ENCODE data around the gene RGS16. TPM values are rescaled to one million over a fixed set of nuclear protein-coding genes. Genes with fewer than 3 reads are reported as not detected.
A peak's percentile ranks its signal among the peaks of the same experiment; 100 is the strongest.

Gene RGS16
- total and polyA plus RNA-seq, 2 donors from 2014 or later, result 4.2 to 7.7 TPM

DNA sequence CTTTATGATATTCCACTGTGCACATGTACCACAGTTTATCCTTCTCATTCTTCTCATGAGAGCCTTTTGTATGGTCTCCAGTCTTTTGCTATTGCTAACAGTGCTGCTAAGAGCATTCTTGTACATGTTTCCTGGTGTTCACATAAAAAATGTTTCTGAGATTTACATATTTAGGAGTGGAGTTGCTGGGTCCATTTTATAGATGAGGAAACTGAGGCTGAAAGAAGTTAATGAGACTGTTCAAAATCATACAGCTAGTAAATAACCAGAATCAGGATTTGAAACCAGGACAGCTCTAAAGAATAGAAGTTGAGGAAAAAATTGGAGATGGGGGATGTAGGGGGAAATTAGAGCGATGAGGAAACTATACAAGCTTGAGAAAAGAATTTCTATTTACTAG is 27.8 kb upstream of the RGS16 start:
- intact Hi-C loops (cut with DNase I), result no loop called here
- no peak overlapping the region for H3K27ac ChIP-seq (ENCODE audit: low read depth in 2 of 2, low read length in 2 of 2)

DNA sequence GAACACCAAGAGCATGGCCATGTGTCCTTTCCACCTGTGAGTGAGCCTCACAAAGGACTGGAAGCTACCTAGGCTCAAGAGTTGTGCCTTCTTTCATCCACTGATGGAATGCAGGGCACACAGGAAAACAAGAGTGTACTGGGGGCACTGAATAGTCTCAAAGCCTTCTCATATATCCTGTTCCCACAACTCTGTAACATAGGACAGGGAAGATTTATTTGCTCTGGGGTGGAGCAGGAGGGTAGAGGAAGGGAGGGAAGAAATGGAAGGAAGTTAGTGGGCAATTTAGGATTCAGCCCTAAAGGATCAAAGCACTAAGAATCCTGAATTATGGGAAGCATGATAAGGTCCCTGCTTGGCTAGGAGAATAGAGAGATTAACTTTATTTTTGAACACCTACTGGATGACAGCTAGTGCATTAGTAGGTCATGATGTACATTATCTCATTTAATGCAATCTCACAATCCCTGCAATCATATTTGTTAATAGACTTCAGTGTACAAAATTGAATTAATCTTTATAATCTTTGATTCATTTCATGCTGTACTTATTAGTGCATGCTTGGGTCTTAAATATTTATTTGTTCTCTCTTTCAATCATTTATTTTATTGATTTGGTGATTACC is 27.0 kb upstream of the RGS16 start:
- Histone ChIP-seq H3K27ac (ENCODE audit: low read depth in 2 of 2, low read length in 2 of 2) (no peak overlapping the region), H3K9me3 (ENCODE audit: control insufficient read depth in 2 of 3, insufficient read depth in 1 of 3, low read length in 3 of 3) (no peaks in the 10 kb centered on the region), H3K36me3 (ENCODE audit: control insufficient read depth in 2 of 3, insufficient read depth in 3 of 3, low read length in 3 of 3) (no peaks in the 10 kb centered on the region), H3K4me3 (ENCODE audit: low read length in 3 of 3) (no peak overlapping the region), H3K27me3 (ENCODE audit: control insufficient read depth, insufficient read depth, low read length) (no peaks in the 10 kb centered on the region), H3K4me1 (ENCODE audit: control insufficient read depth in 2 of 3, insufficient read depth in 2 of 3, low read depth in 1 of 3, low read length in 3 of 3) (peaks cover 0 to 7% (median 0%) of the 10 kb centered on the region in 3 donors), H3K9ac (ENCODE audit: low read length in 3 of 3) (no peak overlapping the region)
- FAIRE-seq, result no peak
- intact Hi-C loops (cut with DNase I), result no loop called here
- peak in 2 of 5 donors; percentile 77 to 78 for DNase-seq
- TF ChIP-seq, protein P1, sequence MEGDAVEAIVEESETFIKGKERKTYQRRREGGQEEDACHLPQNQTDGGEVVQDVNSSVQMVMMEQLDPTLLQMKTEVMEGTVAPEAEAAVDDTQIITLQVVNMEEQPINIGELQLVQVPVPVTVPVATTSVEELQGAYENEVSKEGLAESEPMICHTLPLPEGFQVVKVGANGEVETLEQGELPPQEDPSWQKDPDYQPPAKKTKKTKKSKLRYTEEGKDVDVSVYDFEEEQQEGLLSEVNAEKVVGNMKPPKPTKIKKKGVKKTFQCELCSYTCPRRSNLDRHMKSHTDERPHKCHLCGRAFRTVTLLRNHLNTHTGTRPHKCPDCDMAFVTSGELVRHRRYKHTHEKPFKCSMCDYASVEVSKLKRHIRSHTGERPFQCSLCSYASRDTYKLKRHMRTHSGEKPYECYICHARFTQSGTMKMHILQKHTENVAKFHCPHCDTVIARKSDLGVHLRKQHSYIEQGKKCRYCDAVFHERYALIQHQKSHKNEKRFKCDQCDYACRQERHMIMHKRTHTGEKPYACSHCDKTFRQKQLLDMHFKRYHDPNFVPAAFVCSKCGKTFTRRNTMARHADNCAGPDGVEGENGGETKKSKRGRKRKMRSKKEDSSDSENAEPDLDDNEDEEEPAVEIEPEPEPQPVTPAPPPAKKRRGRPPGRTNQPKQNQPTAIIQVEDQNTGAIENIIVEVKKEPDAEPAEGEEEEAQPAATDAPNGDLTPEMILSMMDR (IDR thresholded peaks at IDR 0.05; ENCODE audit: borderline replicate concordance, extremely low read depth, insufficient read depth), result no peak

More for the DNA sequence above, 27.8 kb upstream of the RGS16 start:
- Histone ChIP-seq H3K4me1 (ENCODE audit: control insufficient read depth in 2 of 3, insufficient read depth in 2 of 3, low read depth in 1 of 3, low read length in 3 of 3) (peaks cover 0 to 7% (median 0%) of the 10 kb centered on the region in 3 donors), H3K9me3 (ENCODE audit: control insufficient read depth in 2 of 3, insufficient read depth in 1 of 3, low read length in 3 of 3) (no peaks in the 10 kb centered on the region), H3K9ac (ENCODE audit: low read length in 3 of 3) (no peak overlapping the region), H3K27me3 (ENCODE audit: control insufficient read depth, insufficient read depth, low read length) (no peaks in the 10 kb centered on the region), H3K36me3 (ENCODE audit: control insufficient read depth in 2 of 3, insufficient read depth in 3 of 3, low read length in 3 of 3) (no peaks in the 10 kb centered on the region), H3K4me3 (ENCODE audit: low read length in 3 of 3) (no peak overlapping the region)
- DNase-seq (no peak), FAIRE-seq (no peak)
- TF ChIP-seq, protein P1 (IDR thresholded peaks at IDR 0.05; ENCODE audit: borderline replicate concordance, extremely low read depth, insufficient read depth), result no peak

DNA sequence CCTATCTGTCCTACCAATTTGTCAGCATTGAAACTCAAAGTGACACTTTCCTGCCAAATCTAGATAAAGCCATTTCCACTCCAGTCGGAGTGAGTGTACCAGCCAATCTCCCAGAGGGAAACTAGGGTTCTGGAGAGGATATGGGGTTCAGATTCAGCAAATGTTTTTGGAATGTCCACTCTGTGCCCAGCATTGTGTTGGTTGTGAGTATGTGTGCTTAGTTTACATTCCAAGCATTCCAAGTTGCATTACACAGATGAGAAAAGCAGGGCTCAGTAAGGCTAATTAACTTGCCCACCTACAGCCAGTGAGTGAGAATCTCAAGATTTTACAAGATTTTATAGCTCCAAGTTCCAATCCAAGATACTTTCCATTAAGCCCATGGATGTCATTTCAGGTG is 26.4 kb upstream of the RGS16 start:
- DNase-seq (peak in 1 of 5 donors; percentile 32), FAIRE-seq (no peak)
- Histone ChIP-seq H3K9me3 (ENCODE audit: control insufficient read depth in 2 of 3, insufficient read depth in 1 of 3, low read length in 3 of 3) (no peaks in the 10 kb centered on the region), H3K9ac (ENCODE audit: low read length in 3 of 3) (no peak overlapping the region), H3K27ac (ENCODE audit: low read depth in 2 of 2, low read length in 2 of 2) (no peak overlapping the region), H3K36me3 (ENCODE audit: control insufficient read depth in 2 of 3, insufficient read depth in 3 of 3, low read length in 3 of 3) (no peaks in the 10 kb centered on the region), H3K27me3 (ENCODE audit: control insufficient read depth, insufficient read depth, low read length) (no peaks in the 10 kb centered on the region), H3K4me1 (ENCODE audit: control insufficient read depth in 2 of 3, insufficient read depth in 2 of 3, low read depth in 1 of 3, low read length in 3 of 3) (peaks cover 0 to 7% (median 0%) of the 10 kb centered on the region in 3 donors), H3K4me3 (ENCODE audit: low read length in 3 of 3) (no peak overlapping the region)
- TF ChIP-seq, protein P1 (IDR thresholded peaks at IDR 0.05; ENCODE audit: borderline replicate concordance, extremely low read depth, insufficient read depth), result no peak
- intact Hi-C loops (cut with DNase I), result no loop called here

All from kidney (tissue), 14 donors.